ENCODE results near the gene DOCK10. TPM values are rescaled to one million over a fixed set of nuclear protein-coding genes. Genes with fewer than 3 reads are reported as not detected.

Gene DOCK10
- total and polyA plus RNA-seq, 8 donors = 0.89 to 33.8 (median 3.2) TPM

DNA sequence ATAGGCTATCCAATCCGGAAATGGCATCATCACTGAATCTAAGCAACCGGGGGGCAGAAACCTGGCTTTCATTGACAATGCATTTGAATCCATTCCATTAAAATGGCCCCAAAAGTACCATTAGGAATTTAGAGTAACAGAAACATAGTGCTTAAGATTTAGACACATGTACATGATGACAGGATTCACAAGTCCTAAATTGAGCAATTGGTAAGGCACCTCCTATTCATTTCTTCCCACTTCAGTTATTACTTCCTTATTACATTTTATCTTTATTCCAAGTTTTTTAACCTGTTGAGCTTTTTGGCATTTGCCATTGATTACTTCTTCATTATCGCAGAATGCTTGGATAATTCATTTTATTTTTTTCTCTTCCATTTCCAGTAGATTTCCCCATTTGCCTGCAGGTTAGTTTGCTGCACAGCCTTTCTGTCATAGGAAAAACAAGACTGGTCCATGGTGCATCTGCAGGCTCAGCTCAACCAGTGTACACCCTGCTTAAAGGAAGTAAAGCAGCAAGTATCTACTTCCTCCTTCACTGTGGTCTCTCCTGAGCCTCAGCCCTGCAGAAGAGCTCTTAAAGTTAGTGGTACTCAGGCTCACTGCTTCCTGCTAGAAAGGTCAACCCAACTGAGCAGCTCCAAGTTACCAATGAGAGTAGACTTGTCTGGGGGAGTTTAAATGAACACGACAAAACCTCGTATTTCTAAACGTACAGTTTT lies 89.2 kb downstream of the DOCK10 start:
- H3K9me3 ChIP-seq = no peaks in the 10 kb centered on the region
- H3K36me3 ChIP-seq = no peaks in the 10 kb centered on the region
- 66 to 74% (median 69%) methylated on average over 6 of the region's 6 CpGs for WGBS, 5 donors
- no peaks in the 10 kb centered on the region for H3K27me3 ChIP-seq
- peaks cover 0 to 11% (median 0%) of the 10 kb centered on the region in 4 donors for H3K4me1 ChIP-seq
- intact Hi-C loops (cut with DNase I; ENCODE audit: low total_unique reads) = no loop called here
- no peak for TF ChIP-seq EP300 (IDR thresholded peaks at IDR 0.05)
- no peak for TF ChIP-seq POLR2A (IDR thresholded peaks at IDR 0.05)
- TF ChIP-seq, protein P1, sequence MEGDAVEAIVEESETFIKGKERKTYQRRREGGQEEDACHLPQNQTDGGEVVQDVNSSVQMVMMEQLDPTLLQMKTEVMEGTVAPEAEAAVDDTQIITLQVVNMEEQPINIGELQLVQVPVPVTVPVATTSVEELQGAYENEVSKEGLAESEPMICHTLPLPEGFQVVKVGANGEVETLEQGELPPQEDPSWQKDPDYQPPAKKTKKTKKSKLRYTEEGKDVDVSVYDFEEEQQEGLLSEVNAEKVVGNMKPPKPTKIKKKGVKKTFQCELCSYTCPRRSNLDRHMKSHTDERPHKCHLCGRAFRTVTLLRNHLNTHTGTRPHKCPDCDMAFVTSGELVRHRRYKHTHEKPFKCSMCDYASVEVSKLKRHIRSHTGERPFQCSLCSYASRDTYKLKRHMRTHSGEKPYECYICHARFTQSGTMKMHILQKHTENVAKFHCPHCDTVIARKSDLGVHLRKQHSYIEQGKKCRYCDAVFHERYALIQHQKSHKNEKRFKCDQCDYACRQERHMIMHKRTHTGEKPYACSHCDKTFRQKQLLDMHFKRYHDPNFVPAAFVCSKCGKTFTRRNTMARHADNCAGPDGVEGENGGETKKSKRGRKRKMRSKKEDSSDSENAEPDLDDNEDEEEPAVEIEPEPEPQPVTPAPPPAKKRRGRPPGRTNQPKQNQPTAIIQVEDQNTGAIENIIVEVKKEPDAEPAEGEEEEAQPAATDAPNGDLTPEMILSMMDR (IDR thresholded peaks at IDR 0.05) = no peak
- TF ChIP-seq POLR2AphosphoS5 (IDR thresholded peaks at IDR 0.05) = peak in 1 of 3 donors; percentile 5
- no peak overlapping the region for H3K27ac ChIP-seq
- no peak overlapping the region for H3K4me3 ChIP-seq
- DNase-seq = peak in 1 of 2 donors; percentile 52

DNA sequence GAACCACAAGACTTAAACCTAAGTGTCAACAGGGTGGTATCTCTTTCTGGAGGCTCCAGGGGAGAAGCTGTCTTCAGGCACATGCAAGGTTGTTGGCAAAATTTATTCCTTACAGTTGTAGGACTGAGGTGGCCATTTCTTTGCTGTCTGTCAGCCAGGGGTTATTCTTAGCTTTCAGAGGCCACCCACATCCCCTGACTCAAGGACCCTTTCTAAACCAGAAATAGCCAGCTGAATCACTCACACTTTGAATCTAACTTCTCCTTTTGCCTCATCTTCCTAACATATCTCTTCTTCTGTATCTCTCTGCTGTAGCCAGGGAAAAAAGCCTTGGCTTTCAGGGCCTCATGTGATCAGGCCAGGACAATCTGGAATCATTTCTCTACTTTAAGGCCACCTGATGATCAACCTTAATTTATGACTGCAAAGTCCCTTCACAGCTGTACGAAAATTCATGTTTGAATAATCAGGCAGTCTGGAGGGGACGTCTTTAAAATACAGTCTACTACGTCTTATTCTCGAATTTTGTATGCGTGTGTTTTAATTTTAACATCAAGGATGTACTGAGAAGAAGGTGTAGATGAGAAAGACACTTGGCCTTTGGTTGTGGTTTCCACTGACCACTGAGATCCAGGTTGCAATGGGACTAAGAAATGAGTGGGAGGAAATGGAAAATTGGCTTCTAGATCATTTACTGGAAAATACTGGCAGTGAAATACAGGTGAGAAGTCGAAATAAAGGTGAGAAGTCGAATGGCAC lies 90.4 kb downstream of the DOCK10 start:
- 84 to 94% (median 91%) methylated on average over 7 of the region's 7 CpGs for WGBS, 5 donors
- TF ChIP-seq POLR2AphosphoS5 (IDR thresholded peaks at IDR 0.05) = no peak
- DNase-seq = no peak
- no peaks in the 10 kb centered on the region for H3K36me3 ChIP-seq
- intact Hi-C loops (cut with DNase I; ENCODE audit: low total_unique reads) = no loop called here
- H3K27me3 ChIP-seq = no peaks in the 10 kb centered on the region
- no peak overlapping the region for H3K4me3 ChIP-seq
- H3K27ac ChIP-seq = no peak overlapping the region
- H3K9me3 ChIP-seq = no peaks in the 10 kb centered on the region
- H3K4me1 ChIP-seq = peaks cover 0 to 11% (median 0%) of the 10 kb centered on the region in 4 donors

DNA sequence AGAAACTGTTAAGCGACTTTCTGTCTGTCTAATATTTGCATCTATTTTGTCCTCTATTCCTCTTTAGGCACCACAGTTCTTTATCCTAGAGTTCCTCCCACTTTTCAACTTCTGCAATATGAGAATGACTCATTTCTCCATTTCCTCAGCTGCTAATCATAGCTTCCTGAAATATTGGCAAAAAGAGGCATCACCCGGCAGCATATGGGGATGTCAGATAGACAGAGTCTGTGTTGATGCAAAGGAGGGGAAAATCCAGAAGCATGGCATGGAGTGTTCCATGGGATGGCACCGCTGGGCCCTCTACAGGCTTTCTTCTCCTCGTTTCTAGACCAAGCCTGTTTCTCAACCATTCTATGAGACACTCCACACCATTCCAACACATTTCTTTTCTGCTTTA lies 93.4 kb downstream of the DOCK10 start:
- WGBS, 5 donors = 61 to 69% (median 64%) methylated on average over 4 of the region's 4 CpGs
- no peak overlapping the region for H3K4me3 ChIP-seq
- no peaks in the 10 kb centered on the region for H3K9me3 ChIP-seq
- no peak overlapping the region for H3K27ac ChIP-seq
- DNase-seq = no peak
- TF ChIP-seq, protein P1 (IDR thresholded peaks at IDR 0.05) = no peak
- TF ChIP-seq POLR2A (IDR thresholded peaks at IDR 0.05) (no peak), EP300 (IDR thresholded peaks at IDR 0.05) (no peak), POLR2AphosphoS5 (IDR thresholded peaks at IDR 0.05) (no peak)
- no peaks in the 10 kb centered on the region for H3K36me3 ChIP-seq
- peaks cover 0 to 11% (median 0%) of the 10 kb centered on the region in 4 donors for H3K4me1 ChIP-seq
- intact Hi-C loops (cut with DNase I; ENCODE audit: low total_unique reads) = no loop called here
- H3K27me3 ChIP-seq = no peaks in the 10 kb centered on the region

- no peaks in the 10 kb centered on the region for H3K36me3 ChIP-seq
These were observed 94.3 kb downstream of the DOCK10 start for GRCh38 chr2:224948005-224948404.

More at GRCh38 chr2:224948005-224948404, 94.3 kb downstream of the DOCK10 start:
- Histone ChIP-seq H3K4me3 (no peak overlapping the region), H3K9me3 (no peaks in the 10 kb centered on the region), H3K4me1 (peaks cover 0 to 8% (median 0%) of the 10 kb centered on the region in 4 donors), H3K27me3 (no peaks in the 10 kb centered on the region), H3K27ac (no peak overlapping the region)
- no peak for DNase-seq
- intact Hi-C loops (cut with DNase I; ENCODE audit: low total_unique reads) = no loop called here
- TF ChIP-seq, protein P1 (IDR thresholded peaks at IDR 0.05) = no peak
- no peak for TF ChIP-seq POLR2A (IDR thresholded peaks at IDR 0.05)
- no peak for TF ChIP-seq EP300 (IDR thresholded peaks at IDR 0.05)
- no peak for TF ChIP-seq POLR2AphosphoS5 (IDR thresholded peaks at IDR 0.05)

Measured in stomach (tissue), 9 donors.